Stimulated activated CD8-positive, alpha-beta memory T cell treated with anti-CD3 and anti-CD28 coated beads, Interleukin-12 subunit alpha, Interleukin-12 subunit beta, amount 100 ng/mL, for 4 hours (primary cell): ENCODE measurements around the gene EIF3CL.
"Not testable (repeated sequence)": the region's sequence is repeated elsewhere in the genome, so short reads cannot be mapped to it uniquely, and the experiment has no call there.

Experiments
- DNase-seq: peaks from one replicate; pipeline ENCODE4 v3.0.0-alpha.2; 2020; ENCODE audit warnings: low read depth

EIF3CL gene, protein sequence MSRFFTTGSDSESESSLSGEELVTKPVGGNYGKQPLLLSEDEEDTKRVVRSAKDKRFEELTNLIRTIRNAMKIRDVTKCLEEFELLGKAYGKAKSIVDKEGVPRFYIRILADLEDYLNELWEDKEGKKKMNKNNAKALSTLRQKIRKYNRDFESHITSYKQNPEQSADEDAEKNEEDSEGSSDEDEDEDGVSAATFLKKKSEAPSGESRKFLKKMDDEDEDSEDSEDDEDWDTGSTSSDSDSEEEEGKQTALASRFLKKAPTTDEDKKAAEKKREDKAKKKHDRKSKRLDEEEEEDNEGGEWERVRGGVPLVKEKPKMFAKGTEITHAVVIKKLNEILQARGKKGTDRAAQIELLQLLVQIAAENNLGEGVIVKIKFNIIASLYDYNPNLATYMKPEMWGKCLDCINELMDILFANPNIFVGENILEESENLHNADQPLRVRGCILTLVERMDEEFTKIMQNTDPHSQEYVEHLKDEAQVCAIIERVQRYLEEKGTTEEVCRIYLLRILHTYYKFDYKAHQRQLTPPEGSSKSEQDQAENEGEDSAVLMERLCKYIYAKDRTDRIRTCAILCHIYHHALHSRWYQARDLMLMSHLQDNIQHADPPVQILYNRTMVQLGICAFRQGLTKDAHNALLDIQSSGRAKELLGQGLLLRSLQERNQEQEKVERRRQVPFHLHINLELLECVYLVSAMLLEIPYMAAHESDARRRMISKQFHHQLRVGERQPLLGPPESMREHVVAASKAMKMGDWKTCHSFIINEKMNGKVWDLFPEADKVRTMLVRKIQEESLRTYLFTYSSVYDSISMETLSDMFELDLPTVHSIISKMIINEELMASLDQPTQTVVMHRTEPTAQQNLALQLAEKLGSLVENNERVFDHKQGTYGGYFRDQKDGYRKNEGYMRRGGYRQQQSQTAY

DNA sequence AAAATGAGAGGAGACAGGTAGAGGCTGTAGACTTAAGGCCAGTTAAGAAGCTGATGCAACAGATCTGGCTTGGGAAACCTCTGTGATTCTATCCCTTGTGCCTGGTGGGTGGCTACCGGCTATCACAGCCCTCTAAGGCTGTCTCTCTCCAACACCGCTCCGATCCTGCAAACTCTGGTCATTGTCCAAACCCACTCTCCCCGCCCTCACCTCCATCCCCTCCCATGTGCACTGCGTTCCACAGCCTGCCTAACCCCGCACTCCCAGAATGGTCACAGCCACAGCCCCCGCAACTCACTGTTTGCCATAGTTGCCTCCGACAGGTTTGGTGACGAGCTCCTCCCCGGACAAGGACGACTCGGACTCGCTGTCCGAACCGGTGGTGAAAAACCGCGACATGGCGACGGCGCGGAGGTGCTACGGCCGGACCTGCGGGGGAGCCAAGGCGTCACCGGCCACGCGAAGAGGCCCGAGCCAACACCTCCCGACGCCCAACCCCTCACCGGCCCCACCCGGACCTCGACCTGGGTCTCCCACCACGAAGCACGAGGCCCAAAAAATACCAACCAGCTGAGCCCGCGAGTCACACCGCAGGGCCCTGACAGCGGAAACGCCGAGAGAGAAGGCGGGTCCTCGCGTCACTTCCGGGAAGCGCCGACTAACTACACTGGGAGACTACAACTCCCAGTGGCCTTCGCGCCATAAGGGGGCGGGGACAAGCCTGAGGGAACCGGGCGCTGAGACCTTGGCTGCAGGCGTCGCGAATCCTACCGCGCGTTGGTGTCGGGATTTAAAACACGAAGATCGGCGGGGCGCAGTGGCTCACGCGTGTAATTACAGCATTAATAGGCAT, at the start of gene EIF3CL:
Gene EIF3CL (minus strand): TSS at position 622 of the 853 bp plus-strand sequence. CDS start 223 bp downstream, at position 399.
- DNase-seq, result not testable (repeated sequence)

DNA sequence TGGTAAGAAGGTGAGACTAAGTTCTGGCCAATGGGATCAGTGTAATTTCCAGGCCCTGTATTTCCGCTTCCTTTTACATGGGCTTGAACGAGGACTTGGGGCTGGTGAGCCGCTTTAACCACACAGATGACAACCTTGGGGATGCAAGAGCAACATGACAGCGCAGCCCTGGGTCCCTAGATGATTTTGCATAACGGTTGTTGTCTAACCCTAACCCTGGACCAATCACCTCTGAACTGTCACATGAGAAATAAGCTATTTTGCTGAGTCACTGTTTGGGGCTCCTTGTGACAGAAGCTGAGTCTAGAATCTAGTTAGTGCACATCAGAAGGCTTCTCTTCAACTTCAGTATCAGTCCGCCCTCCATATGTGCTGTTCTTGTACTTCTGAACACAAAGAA, 43.4 kb upstream of the EIF3CL start:
- DNase-seq, result not testable (repeated sequence)

DNA sequence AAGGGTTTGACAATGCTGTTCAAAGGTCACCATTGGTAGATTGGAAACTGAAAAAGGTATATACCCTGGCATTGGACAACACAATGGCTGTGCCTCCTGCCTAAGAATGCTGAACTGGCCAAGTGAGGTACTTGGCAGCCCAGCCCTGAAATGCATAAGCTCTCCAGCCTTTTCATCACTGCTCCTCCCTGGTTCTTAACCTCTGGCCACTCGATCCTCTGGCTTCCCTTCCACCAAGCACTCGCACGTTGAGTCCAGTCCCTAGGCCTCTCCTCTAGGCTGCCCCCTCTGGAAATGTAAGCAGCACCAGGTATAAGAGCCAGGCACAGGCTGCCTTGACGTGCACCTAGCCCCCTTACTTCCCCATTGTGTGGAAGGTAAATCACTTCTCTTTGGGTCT, 42.7 kb upstream of the EIF3CL start:
- DNase-seq, result not testable (repeated sequence)

DNA sequence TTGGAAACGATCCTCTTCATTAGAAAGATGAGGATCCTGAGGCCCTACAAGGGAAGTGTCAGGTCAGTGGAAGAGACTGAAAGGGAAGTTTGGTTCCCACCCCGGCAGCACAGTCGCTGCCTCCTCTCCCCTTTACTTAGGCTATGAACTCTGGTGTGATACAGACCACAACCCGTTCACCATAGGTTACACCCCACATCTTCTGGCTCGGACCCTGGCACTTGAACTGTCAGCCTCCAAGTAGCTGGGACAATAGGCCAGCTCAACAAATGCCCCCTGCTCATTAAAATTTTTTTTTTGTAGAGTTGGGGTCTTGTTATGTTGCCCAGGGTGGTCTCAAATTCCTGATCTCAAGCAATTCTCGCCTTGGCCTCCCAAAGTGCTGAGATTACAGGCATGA, 40.3 kb upstream of the EIF3CL start:
- not testable (repeated sequence) for DNase-seq

DNA sequence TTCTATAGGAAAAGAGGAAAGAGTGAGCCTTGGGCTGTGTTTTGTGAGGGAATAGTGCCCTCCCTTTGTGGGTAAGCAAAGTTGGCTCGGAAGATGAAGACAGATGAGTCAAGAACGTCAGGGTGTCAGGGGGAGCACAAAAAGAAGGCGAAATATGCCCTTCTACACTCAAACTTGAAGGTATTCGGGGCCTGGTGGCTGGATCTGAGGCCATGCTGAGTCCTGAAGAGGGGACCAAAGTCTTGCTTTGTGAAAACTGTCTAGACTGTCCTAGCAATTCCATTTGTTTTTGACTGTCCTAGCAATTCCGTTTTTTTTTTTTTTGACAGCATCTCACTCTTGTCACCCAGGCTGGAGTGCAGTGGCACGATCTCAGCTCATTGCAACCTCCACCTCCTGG, 35.3 kb upstream of the EIF3CL start:
- not testable (repeated sequence) for DNase-seq

DNA sequence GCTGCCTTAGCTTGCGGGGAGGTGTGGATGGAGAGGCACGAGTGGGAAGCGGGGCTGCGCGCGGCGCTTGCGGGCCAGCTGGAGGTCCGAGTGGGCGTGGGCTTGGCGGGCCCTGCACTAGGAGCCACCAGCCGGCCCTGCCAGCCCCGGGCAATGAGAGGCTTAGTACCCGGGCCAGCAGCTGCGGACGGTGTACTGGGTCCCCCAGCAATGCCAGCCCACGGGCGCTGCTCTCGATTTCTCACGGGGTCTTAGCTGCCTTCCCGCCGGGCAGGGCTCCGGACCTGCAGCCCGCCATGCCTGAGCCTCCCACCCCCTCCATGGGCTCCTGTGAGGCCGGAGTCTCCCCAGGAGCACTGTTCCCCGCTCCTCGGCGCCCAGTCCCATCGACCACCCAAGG, 31.7 kb upstream of the EIF3CL start:
- not testable (repeated sequence) for DNase-seq

DNA sequence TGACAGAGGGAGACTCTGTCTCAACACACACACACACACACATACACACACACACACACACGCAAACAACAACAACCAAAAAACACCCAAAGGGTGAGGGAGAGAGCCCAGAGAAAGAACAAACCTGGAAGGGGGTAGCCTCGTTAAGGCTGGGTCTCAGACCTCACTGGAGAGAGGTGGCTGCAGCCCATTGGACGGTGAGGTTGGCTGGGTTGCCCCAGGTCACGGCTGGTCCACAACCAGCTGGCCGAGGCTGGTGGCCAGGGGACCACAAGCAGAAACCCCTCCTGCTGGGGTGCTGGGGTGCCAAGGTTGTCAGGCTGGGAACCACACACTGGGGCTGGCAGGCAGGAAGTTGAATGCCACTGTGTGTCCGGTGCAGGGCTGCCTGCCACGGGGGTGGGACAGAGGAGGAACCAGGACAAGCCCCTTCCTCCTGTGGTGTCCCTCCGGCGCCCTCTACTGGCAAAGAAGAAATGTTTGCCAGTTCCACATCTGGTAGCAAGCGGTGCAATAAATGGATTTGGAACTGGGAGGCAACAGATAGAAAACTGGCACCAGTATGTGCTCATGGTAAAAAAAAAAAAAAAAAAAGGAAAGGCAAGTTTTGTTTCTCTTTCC, 22.5 kb upstream of the EIF3CL start:
- DNase-seq, result not testable (repeated sequence)

DNA sequence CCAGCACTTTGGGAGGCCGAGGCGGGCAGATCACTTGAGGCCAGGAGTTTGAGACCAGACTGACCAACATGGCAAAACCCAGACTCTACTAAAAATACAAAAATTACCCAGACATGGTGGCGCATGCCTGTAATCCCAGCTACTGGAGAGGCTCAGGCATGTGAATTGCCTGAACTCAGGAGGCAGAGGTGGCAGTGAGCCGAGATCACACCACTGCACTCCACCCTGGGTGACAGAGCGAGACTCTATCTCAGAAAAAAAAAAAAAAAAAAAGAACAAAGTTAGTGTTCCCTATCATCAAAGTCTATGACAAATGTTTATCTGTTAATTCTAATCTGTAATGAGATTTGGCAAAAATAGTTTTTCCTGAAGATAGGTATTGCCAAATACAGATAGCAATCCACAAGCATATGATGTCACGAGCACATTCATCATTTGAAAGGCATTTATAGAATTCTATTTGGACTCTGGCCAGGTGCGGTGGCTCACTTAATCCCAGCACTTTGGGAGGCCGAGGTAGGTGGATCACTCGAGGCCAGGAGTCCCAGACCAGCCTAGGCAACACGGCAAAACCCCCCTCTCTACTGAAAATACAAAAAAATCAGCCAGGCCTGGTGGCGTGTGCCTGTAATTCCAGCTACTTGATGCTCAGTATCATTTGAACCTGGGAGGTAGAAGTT, 17.6 kb upstream of the EIF3CL start:
- DNase-seq, result not testable (repeated sequence)

DNA sequence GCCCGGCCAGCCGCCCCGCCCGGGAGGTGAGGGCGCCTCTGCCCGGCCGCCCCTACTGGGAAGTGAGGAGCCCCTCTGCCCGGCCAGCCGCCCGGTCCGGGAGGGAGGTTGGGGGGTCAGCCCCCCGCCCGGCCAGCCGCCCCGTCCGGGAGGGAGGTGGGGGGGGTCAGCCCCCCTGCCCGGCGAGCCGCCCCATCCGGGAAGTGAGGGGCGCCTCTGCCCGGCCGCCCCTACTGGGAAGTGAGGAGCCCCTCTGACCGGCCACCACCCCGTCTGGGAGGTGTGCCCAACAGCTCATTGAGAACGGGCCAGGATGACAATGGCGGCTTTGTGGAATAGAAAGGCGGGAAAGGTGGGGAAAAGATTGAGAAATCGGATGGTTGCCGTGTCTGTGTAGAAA, 13.4 kb upstream of the EIF3CL start:
- not testable (repeated sequence) for DNase-seq

DNA sequence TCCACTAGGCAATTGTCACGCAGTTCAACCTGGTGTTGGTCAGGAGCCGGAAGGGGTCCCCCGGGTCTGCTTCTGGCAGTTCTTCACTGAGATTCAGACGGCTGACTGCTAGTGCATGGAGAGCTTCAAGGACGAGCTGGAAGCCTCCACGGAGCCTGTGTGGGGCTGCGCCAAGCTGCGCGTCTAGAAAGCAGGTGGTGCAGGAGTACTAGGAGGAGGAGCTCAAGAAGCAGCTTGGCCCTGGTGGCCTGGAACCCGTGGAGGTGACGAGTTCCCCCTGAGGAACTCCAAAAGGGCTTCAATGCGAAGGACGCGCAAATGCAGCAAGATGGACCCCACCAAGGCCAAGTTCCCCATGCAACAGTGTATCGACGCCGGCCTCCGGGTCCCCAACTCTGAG, 10.9 kb upstream of the EIF3CL start:
- not testable (repeated sequence) for DNase-seq

DNA sequence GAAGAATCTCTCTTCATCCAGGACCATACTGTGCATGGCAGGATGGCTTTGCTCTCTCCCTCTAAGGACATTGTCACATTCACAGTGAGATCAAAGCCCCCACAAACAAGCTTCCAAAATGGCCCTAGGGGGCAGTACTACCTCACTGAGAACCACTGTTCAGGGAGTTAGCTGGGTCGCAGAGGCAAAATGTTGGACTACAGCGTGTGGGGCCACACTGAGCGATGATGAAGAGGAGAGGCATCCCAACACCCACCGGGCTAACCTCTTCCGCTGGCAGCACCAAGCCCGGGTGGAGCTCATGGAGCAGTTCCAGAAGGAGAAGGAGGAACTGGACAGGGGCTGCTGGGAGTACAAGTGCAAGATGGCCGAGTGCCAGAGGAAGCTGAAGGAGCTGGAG, 9.9 kb upstream of the EIF3CL start:
- DNase-seq, result not testable (repeated sequence)

DNA sequence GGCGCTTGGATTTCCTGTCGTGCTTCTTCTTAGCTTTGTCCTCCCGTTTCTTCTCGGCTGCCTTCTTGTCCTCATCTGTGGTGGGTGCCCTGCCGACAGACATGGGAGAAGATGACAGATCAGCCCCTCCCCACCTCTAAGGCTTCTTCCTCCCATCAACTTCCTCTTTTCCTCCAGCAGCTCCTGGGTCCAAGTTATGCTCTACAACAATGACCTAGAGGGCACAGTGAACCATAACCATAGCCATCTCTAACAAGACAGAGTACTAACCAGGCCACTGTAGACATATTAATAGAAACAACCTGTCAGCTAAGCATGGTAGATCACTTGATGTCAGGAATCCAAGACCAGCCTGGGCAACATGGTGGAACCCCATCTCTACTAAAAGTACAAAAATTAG, 11.6 kb downstream of the EIF3CL start:
- DNase-seq, result not testable (repeated sequence)

DNA sequence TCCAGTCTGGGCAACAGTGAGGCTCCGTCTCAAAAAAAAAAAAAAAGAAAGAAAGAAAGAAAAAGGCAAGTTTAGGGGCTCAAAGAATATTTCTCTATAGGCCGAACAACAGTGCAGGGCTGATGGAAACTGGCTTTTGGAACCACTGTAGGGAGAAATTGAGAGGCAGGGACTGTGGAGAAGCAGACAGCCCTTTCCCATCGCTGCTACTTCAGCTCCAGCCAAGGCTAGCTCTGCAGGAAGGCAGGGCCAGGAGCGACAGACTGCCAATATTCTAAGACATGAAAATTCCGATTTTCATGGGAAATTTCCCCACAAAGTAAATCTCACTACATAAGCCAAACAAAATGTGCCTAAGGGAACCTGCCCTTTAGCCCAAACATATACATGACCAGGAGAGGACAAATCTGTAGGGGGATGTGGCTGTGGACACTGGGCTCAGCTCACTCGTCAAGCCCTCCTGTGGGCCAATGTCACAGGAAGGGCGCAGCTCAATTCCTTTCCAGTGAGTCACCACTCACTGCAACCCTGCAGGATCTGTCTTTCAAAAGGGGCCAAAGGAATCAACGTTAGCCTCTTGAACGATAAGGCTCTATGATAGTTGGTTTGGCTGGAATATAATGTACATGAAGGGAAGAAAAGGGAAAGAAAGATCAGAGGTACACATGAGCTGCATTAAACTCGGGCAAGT, 21.3 kb downstream of the EIF3CL start:
- not testable (repeated sequence) for DNase-seq

DNA sequence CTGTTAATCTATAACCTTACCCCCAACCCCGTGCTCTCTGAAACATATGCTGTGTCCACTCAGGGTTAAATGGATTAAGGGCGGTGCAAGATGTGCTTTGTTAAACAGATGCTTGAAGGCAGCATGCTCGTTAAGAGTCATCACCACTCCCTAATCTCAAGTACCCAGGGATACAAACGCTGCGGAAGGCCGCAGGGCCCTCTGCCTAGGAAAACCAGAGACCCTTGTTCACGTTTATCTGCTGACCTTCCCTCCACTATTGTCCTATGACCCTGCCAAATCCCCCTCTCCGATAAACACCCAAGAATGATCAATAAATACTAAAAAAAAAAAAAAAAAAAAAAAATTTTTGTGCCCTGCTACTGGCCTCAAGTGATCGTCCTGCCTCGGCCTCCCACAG, 25.8 kb downstream of the EIF3CL start:
- DNase-seq, result not testable (repeated sequence)

DNA sequence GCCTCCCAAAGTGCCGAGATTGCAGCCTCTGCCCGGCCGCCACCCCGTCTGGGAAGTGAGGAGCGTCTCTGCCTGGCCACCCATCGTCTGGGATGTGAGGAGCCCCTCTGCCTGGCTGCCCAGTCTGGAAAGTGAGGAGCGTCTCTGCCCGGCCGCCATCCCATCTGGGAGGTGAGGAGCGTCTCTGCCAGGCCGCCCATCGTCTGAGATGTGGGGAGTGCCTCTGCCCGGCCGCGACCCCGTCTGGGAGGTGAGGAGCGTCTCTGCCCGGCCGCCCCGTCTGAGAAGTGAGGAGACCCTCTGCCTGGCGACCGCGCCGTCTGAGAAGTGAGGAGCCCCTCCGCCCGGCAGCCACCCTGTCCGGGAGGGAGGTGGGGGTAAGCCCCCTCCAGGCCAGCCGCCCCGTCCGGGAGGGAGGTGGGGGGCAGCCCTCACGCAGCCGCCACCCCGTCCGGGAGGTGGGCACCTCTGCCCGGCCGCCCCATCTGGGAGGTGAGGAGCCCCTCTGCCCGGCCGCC, 26.5 kb downstream of the EIF3CL start:
- not testable (repeated sequence) for DNase-seq

DNA sequence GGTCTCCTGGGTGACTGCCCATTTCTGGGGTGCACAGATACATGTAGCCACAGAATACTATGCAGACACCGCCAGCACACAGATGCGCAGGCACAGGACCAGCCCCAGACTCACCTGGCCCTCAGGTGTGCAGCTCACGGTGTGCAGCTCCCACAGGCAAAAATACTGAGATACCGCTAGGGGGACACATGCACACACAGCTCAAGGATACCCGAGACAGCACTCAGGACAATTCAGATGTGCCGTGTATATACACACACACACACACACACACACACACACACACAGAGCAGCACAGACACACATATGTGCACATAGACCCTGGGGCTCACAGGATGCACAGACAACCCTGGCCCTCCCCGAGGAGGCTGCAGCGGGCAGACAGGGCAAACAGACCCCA, 28.5 kb downstream of the EIF3CL start:
- DNase-seq, result not testable (repeated sequence)

DNA sequence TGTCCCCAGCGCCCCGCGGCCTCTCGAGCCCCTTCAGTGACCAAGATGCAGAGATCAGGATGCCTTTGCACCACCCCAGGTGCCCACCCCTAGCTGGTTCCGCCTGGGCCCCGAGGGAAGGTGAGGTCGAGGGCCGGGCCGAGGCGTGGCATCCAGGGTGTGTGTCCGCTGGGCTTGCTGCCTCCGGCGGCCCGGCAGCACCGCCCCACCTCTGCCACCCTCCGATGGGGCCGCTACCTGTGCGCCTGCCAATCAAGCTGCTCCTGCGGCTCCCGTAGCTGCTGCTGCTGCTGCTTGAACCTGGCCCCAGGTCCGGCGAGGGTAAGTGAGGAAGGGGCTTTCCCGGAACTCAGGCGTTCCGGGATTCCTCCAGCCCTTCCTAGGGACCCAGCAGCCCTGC, 29.4 kb downstream of the EIF3CL start:
- not testable (repeated sequence) for DNase-seq

DNA sequence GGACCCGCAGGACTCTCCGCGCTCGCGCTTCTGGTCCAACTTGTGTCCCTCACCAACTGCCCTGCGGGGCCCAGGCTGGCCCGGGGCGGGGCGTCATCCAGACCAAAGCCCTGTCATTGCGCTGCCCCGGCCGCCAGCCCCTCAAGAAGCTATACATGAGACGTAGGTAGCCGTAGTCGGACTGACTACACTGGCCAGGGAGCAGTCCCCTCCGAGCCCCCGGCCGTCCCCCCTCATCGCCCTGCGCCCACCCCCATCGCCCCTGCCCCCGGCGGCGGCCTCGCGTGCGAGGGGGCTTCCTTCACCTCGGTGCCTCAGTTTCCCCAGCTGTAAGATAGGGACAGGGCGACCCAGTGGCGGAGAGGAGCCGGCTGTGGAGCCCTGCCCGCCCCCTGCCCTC, 35.7 kb downstream of the EIF3CL start:
- not testable (repeated sequence) for DNase-seq

DNA sequence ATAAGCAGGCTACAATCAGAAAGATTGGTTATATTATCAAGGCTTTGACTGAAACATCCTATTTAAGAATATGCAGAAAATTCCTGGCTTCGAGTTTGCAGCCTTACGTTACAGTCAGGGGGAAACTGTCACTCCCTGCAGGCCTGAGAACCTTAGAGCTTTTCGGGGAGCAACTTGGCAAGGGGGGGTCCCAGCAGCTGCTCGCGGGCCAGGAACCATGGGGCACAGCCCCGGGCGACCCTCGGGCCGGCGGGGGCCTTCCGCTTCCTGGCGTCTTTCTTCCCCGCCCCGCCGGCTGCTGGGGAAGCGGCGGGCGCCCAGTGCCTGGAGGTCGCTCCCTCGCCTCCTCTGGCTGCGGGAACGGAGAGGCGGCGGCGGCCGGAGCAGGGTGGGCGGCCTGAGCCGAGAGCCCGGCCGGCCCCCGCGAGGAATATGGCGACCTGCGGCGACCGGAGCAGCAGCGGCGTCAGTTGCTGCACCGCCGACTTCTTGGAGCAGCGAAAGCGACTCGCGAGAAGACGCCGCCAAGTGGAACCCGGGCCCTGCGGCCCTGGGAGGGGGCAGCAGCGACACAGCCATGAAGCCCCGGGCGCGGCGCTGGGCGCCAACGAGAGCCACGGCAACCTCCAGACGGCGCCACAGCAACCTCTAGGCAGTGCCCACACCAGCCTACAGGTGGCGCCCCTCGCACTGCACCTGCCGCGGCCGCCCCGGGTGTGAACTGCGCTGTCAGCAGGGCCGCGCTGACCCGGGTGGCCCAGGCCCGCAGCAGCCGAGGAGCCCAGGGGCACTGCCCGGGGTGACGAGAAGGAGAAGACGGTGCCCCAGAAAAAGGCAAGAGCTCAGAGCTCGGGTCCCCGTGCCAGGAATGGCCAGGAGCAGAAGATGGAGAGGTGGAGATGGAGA, 39.1 kb downstream of the EIF3CL start:
- DNase-seq, result not testable (repeated sequence)
